CD4-positive, alpha-beta T cell treated with Interleukin-2 at 100 ng/mL for 4 hours (primary cell): Measurements from ENCODE around the gene DCC.

ENCODE experiments used
- DNase-seq: peaks from one replicate; pipeline ENCODE4 v3.0.0-alpha.2; 2020; ENCODE audit warnings: low spot score

Gene DCC

GRCh38 chr18:52694804-52695203 lies 354.8 kb downstream of the DCC start:
- DNase-seq, result no peak

GRCh38 chr18:52700116-52700515 lies 360.1 kb downstream of the DCC start:
- DNase-seq, result no peak

GRCh38 chr18:52700816-52701215 lies 360.8 kb downstream of the DCC start:
- no peak for DNase-seq

GRCh38 chr18:52701219-52701935 lies 361.4 kb downstream of the DCC start:
- DNase-seq, result no peak

GRCh38 chr18:52715421-52715820 lies 375.4 kb downstream of the DCC start:
- DNase-seq, result no peak

- DNase-seq, result no peak
Observed at GRCh38 chr18:52715991-52716390, 376.0 kb downstream of the DCC start.

GRCh38 chr18:52716973-52717372 lies 377.0 kb downstream of the DCC start:
- DNase-seq, result no peak

- DNase-seq, result no peak
Observed at GRCh38 chr18:52722904-52723303, 382.9 kb downstream of the DCC start.

- no peak for DNase-seq
Observed at GRCh38 chr18:52723550-52723970, 383.6 kb downstream of the DCC start.

GRCh38 chr18:52730972-52731619 lies 391.1 kb downstream of the DCC start:
- DNase-seq, result no peak

GRCh38 chr18:52738946-52739345 lies 398.9 kb downstream of the DCC start:
- no peak for DNase-seq

GRCh38 chr18:52746986-52747385 lies 407.0 kb downstream of the DCC start:
- DNase-seq, result no peak

- no peak for DNase-seq
Observed at GRCh38 chr18:52747869-52748268, 407.9 kb downstream of the DCC start.

GRCh38 chr18:52748343-52748742 lies 408.3 kb downstream of the DCC start:
- no peak for DNase-seq

GRCh38 chr18:52749542-52749941 lies 409.5 kb downstream of the DCC start:
- no peak for DNase-seq

GRCh38 chr18:52750995-52751394 lies 411.0 kb downstream of the DCC start:
- no peak for DNase-seq

GRCh38 chr18:52764316-52764715 lies 424.3 kb downstream of the DCC start:
- DNase-seq, result no peak

GRCh38 chr18:52766002-52766545 lies 426.1 kb downstream of the DCC start:
- DNase-seq, result no peak

- DNase-seq, result no peak
Observed at GRCh38 chr18:52781113-52781512, 441.1 kb downstream of the DCC start.

GRCh38 chr18:52791321-52791720 lies 451.3 kb downstream of the DCC start:
- DNase-seq, result no peak

- DNase-seq, result no peak
Observed at GRCh38 chr18:52812834-52813233, 472.8 kb downstream of the DCC start.

- DNase-seq, result no peak
Observed at GRCh38 chr18:52813635-52814416, 473.8 kb downstream of the DCC start.

- no peak for DNase-seq
Observed at GRCh38 chr18:52815651-52816050, 475.7 kb downstream of the DCC start.
